Erythroblast (primary cell): ENCODE data around the gene ZC3H6.
A peak's percentile ranks its signal among the peaks of the same experiment; 100 is the strongest.

Source experiments
- DNase-seq, 2 experiments: peaks; one replicate each; lab custom pipeline; 2025; lab: John Stamatoyannopoulos, UW
- GATA1 ChIP-seq: IDR thresholded peaks from 2 replicates; pipeline ENCODE4 v1.6.1; 2011; ENCODE audit warnings: low read depth, mild to moderate bottlenecking, control low read depth, low read length, moderate library complexity
- POLR2A ChIP-seq: IDR thresholded peaks from 2 replicates; pipeline ENCODE4 v1.6.1; 2011; ENCODE audit warnings: mild to moderate bottlenecking, low read length

The ZC3H6 gene

GRCh38 chr2:112293636-112294401 lies 18.4 kb downstream of the ZC3H6 start:
- DNase-seq, result no peak
- TF ChIP-seq GATA1 (no peak), POLR2A (no peak)

DNA sequence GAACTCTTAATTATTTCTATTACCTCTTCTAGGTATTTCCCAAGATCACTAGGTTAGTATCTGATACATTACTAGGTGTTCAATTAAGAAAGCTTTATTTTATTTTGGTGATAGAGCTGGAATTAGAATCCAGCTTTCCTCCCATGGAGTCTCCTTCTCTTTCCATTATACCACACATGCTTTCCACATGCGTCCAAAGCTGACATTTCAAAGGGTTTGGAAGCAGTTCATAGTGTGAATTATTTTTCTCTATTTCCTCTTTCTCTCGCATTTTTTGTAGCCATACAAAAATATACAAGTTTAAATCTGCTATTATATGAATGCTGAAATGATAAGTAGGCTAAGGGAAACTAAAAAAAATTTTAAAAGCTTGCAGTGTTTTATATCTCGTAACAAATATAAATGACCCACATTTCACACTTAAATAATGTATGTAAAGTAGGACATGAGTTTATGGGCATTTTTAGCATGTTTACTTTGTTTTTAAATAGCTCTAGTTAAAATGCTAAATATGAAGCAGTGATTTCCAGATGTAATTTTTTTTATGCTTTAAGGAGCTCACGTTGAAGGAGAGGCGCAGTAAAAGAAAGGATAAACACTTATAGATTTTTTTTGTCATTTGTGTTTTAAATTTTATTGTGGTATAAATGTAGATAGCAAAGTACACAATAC lies 20.1 kb downstream of the ZC3H6 start:
- DNase-seq, result no peak
- TF ChIP-seq POLR2A (no peak), GATA1 (no peak)

DNA sequence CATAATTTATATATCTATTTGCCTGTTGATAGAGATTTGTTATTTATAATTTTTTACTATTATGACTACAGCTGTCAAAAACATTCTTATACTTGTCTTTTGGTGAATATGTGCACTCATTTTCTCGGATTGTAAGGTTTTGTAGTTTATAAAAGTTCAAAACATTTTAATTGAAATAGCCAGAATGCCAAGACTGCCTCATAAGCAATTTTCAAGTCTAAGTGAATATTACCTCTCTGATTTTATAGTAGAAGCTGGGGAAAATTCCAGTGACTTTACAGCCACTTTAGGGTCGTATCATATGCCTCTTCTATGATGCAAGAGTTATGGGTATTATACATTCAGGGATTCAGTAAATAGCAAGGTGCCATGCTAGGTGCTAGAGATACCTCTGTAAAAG lies 21.0 kb downstream of the ZC3H6 start:
- TF ChIP-seq GATA1, result no peak
- no peak for TF ChIP-seq POLR2A
- no peak for DNase-seq

DNA sequence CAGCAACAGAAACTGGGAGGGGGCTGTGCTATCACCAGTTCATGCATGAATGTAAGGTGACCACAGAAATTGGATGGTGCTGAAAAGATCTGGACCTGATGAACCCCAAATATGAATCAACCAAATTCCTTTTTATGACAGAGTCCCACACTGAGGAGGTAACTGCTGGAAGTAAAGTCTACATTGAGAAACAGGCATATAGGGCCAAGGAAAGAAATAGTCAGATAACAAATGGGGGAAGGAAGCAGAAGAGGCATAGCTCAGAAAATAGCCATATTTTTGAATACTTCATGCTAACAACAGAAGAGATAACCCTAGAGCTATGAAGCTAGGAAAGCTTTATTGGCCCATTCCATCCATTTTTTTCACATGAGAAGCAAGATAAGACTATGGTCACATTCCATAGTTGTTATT lies 25.8 kb downstream of the ZC3H6 start:
- TF ChIP-seq GATA1 (no peak), POLR2A (no peak)
- no peak for DNase-seq

DNA sequence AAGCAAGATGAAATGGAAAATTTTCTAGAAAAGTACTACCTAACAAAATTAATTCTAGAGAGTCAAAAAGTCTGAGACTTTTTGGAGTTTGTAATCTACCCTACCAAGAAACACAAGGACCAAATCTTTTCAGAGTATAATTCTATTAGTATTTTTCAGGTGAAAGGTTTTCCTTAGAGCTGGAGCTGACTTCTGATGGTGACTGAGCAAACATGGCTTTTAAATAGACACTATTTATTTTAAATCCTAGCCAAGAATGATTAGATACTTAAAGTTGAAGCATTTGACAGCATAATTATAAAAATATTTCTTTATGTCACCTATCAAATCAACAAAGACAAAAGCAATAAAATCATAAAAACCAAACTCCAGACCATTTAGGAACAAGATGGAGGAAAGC lies 26.6 kb downstream of the ZC3H6 start:
- TF ChIP-seq GATA1 (no peak), POLR2A (no peak)
- no peak for DNase-seq

- DNase-seq, result no peak
- no peak for TF ChIP-seq GATA1
- no peak for TF ChIP-seq POLR2A
Observed at GRCh38 chr2:112304298-112304941, 29.0 kb downstream of the ZC3H6 start.

- DNase-seq, result no peak
Observed at GRCh38 chr2:112305132-112305531, 29.7 kb downstream of the ZC3H6 start.

DNA sequence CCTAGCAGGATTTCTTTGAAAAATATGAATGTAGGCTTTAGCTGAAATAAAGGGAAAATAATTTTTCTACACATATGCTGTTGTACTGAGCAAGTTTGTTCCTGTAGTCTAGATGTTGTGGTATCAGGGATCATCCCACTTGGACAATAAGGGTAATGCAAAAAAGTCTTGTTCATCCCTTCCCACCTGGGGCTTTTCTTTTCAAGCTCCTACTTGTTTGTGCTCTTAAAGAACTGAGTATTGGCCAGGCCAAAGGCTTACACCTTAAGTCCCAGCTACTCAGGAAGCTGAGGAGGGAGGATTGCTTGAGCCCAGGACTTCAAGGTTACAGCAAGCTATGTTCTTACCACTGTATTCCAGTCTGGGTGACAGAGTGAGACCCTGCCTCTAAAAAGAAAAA lies 35.5 kb downstream of the ZC3H6 start:
- DNase-seq, result peak; percentile 27 to 32
- TF ChIP-seq POLR2A (no peak), GATA1 (no peak)

More at GRCh38 chr2:112305132-112305531, 29.7 kb downstream of the ZC3H6 start:
- TF ChIP-seq POLR2A (no peak), GATA1 (no peak)

DNA sequence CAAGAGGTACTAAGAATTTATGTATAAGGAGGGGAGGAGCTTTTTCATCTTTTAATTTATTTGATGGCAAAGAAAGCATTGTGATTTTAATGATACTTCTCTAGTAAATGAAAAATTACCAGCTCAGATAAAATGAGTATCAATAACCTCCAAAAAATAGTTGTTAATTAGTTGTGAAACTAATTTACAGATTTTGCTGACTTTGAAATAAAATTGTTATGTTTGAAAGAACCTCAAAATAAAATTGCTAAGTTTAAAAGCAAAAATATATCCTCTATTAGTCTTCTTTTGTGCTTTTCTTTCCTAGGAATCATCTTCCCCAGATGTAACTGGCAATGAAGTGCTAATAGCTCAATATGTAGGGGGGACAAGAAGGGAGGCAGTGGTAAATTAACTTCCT lies 36.5 kb downstream of the ZC3H6 start:
- TF ChIP-seq GATA1 (no peak), POLR2A (no peak)
- DNase-seq, result no peak

- DNase-seq, result no peak
- TF ChIP-seq POLR2A (no peak), GATA1 (no peak)
Observed at GRCh38 chr2:112312821-112313220, 37.4 kb downstream of the ZC3H6 start.

GRCh38 chr2:112314856-112315255 lies 39.5 kb downstream of the ZC3H6 start:
- TF ChIP-seq POLR2A, result no peak
- TF ChIP-seq GATA1, result no peak
- no peak for DNase-seq

DNA sequence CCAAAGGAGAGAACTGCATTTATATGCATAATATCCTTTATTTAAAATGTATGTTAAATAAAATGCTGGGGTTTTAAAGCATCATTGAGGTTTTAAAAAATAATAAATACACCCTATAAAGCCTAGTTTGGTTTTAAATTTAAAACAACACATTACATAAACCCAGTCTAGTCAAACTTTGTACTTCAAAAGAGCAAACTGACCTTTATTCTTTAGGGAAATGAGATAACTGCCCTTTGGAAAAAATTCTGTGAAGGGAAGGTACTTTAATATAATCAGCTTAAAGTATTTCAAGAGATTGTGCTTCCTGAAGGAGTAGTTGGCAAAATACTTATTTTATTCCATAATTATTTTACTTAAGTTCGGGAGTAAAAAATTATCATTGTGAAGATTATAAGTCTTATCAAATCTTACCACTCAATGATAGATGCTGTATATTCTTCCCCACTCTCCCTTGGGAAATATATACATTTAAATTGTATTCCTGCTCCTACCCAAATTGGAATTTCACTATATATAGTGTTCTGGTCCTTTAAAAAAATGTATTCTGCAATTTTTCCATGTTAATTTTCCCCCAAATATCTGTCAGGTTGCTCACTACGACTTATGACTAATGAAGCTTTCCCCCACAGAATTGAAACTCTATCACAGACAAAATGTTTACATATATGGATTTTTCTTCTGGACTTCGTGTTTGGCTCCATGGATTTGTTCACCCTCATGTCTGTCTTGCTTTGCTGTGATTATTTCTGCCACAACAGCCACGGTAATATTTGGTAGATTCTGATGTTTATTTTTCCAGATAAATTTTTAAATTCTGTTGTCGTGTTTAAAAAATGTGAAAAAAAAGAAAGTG lies 42.1 kb downstream of the ZC3H6 start:
- TF ChIP-seq GATA1 (no peak), POLR2A (no peak)
- no peak for DNase-seq

DNA sequence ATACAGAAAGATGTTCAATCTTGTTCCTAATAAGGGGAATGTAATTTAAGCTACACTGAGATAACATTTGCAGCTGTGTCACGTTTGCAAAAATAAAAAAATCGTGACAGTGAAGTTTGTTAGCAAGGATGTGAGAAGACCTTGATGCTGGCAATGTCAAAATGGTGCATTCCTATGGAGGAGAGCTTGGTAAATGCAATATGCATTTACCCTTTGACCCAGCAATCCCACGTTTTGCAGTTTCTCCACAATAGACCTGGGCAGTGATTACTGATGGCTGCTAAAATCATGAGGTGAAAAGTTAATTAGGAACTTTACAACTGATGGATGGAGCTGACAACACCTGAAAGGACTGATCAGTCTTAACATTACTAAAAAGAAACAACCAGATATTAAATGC lies 43.1 kb downstream of the ZC3H6 start:
- no peak for TF ChIP-seq GATA1
- TF ChIP-seq POLR2A, result no peak
- DNase-seq, result no peak

- TF ChIP-seq POLR2A (no peak), GATA1 (no peak)
- DNase-seq, result no peak
Observed at GRCh38 chr2:112321375-112322320, 46.3 kb downstream of the ZC3H6 start.
